HCT116 (cell line): ENCODE results near the gene PHF20.

ENCODE experiments used
- CTCF ChIP-seq, 3 experiments: fragments of 200-600 bp in 1 of 3; sonication (generic) in 1 of 3; IDR thresholded peaks in 2 of 3; conservative IDR thresholded peaks in 1 of 3; 2 replicates each; pipeline ENCODE4 v1.5.1; 2012 to 2017; ENCODE audit warnings: low read depth in 2 of 3, low read length in 2 of 3, antibody characterized with exemption in 1 of 3, borderline replicate concordance in 1 of 3, control low read depth in 1 of 3, mild to moderate bottlenecking in 1 of 3, mixed read lengths in 1 of 3, mixed run types in 1 of 3, moderate library complexity in 1 of 3; ENCODE audit not compliant: insufficient read depth in 1 of 3
- EGR1 ChIP-seq: IDR thresholded peaks from 2 replicates; pipeline ENCODE4 v1.6.1; 2012; ENCODE audit warnings: low read depth
- EZH2 ChIP-seq: fragments of 200-600 bp; sonication (generic); IDR thresholded peaks from 2 replicates; pipeline ENCODE4 v1.6.1; 2017; ENCODE audit warnings: antibody characterized with exemption, mixed run types
- POLR2A ChIP-seq: IDR thresholded peaks from 2 replicates; pipeline ENCODE4 v1.7.0; 2011; ENCODE audit warnings: borderline replicate concordance; ENCODE audit not compliant: insufficient read depth, insufficient read length; ENCODE audit errors: extremely low read depth
- TF ChIP-seq, protein P1 (sequence below): IDR thresholded peaks from 2 replicates; pipeline ENCODE4 v1.6.1; 2012; ENCODE audit warnings: low read depth

- TF ChIP-seq, protein P1, sequence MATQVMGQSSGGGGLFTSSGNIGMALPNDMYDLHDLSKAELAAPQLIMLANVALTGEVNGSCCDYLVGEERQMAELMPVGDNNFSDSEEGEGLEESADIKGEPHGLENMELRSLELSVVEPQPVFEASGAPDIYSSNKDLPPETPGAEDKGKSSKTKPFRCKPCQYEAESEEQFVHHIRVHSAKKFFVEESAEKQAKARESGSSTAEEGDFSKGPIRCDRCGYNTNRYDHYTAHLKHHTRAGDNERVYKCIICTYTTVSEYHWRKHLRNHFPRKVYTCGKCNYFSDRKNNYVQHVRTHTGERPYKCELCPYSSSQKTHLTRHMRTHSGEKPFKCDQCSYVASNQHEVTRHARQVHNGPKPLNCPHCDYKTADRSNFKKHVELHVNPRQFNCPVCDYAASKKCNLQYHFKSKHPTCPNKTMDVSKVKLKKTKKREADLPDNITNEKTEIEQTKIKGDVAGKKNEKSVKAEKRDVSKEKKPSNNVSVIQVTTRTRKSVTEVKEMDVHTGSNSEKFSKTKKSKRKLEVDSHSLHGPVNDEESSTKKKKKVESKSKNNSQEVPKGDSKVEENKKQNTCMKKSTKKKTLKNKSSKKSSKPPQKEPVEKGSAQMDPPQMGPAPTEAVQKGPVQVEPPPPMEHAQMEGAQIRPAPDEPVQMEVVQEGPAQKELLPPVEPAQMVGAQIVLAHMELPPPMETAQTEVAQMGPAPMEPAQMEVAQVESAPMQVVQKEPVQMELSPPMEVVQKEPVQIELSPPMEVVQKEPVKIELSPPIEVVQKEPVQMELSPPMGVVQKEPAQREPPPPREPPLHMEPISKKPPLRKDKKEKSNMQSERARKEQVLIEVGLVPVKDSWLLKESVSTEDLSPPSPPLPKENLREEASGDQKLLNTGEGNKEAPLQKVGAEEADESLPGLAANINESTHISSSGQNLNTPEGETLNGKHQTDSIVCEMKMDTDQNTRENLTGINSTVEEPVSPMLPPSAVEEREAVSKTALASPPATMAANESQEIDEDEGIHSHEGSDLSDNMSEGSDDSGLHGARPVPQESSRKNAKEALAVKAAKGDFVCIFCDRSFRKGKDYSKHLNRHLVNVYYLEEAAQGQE = no peak
- TF ChIP-seq POLR2A (no peak), CTCF (IDR thresholded peaks at IDR 0.05 in 2 of 3, conservative IDR thresholded peaks at IDR 0.05 in 1 of 3; ENCODE audit: borderline replicate concordance in 1 of 3, insufficient read depth in 1 of 3, low read depth in 2 of 3, low read length in 2 of 3) (no peak), EZH2 (no peak), EGR1 (no peak)
These were observed 65.9 kb downstream of the PHF20 start for GRCh38 chr20:35837577-35838195.
